ENCODE data around the gene TNS4. TPM values are rescaled to one million over a fixed set of nuclear protein-coding genes. Genes with fewer than 3 reads are reported as not detected.

The TNS4 gene
- total RNA-seq, 2 experiments from 2014 or later, result 4.7 to 5.9 TPM

GRCh38 chr17:40452921-40453378, 48.5 kb downstream of the TNS4 start:
- no peaks in the 10 kb centered on the region for H3K9me3 Mint-ChIP-seq
- no peak overlapping the region for H3K27ac Mint-ChIP-seq
- H3K36me3 Mint-ChIP-seq (ENCODE audit: low read depth), result no peaks in the 10 kb centered on the region
- no peaks in the 10 kb centered on the region for H3K27me3 Mint-ChIP-seq (ENCODE audit: low read depth)
- CTCF ChIA-PET, result no interaction called here
- no peak for DNase-seq
- intact Hi-C loops (cut with micrococcal nuclease), result no loop called here
- H3K4me1 Mint-ChIP-seq (ENCODE audit: low read depth), result peaks cover 10% of the 10 kb centered on the region
- H3K4me3 Mint-ChIP-seq, result no peak overlapping the region

GRCh38 chr17:40452216-40452787, 49.1 kb downstream of the TNS4 start:
- H3K36me3 Mint-ChIP-seq (ENCODE audit: low read depth), result no peaks in the 10 kb centered on the region
- H3K27me3 Mint-ChIP-seq (ENCODE audit: low read depth), result no peaks in the 10 kb centered on the region
- H3K4me3 Mint-ChIP-seq, result no peak overlapping the region
- H3K9me3 Mint-ChIP-seq, result no peaks in the 10 kb centered on the region
- H3K27ac Mint-ChIP-seq, result no peak overlapping the region
- intact Hi-C loops (cut with micrococcal nuclease), result no loop called here
- H3K4me1 Mint-ChIP-seq (ENCODE audit: low read depth), result peaks cover 15% of the 10 kb centered on the region
- peak; percentile 15 for DNase-seq
- CTCF ChIA-PET, result interaction anchor here (0.7 kb wide), 1 partner anchor 171 kb away, joined by 3 read pairs; no protein-coding TSS in a partner anchor

GRCh38 chr17:40451420-40451819, 50.0 kb downstream of the TNS4 start:
- no peak for DNase-seq
- Mint-ChIP-seq H3K4me3 (no peak overlapping the region), H3K27me3 (ENCODE audit: low read depth) (no peaks in the 10 kb centered on the region), H3K27ac (no peak overlapping the region), H3K9me3 (no peaks in the 10 kb centered on the region), H3K36me3 (ENCODE audit: low read depth) (no peaks in the 10 kb centered on the region), H3K4me1 (ENCODE audit: low read depth) (peaks cover 15% of the 10 kb centered on the region)
- intact Hi-C loops (cut with micrococcal nuclease), result no loop called here
- CTCF ChIA-PET, result interaction anchor here (0.6 to 1.7 kb wide), 8 partner anchors 14 to 1245 kb away, joined by 3 to 4 read pairs (median 3); no protein-coding TSS in a partner anchor

- H3K27ac Mint-ChIP-seq, result no peak overlapping the region
- peak; percentile 68 for DNase-seq
- intact Hi-C loops (cut with micrococcal nuclease), result no loop called here
- H3K4me3 Mint-ChIP-seq, result no peak overlapping the region
- H3K27me3 Mint-ChIP-seq (ENCODE audit: low read depth), result no peaks in the 10 kb centered on the region
- no peaks in the 10 kb centered on the region for H3K36me3 Mint-ChIP-seq (ENCODE audit: low read depth)
- H3K9me3 Mint-ChIP-seq, result no peaks in the 10 kb centered on the region
- H3K4me1 Mint-ChIP-seq (ENCODE audit: low read depth), result peaks cover 21% of the 10 kb centered on the region
- CTCF ChIA-PET, result interaction anchor here (0.6 to 7.3 kb wide), 14 partner anchors 10 to 216 kb away, joined by 3 to 47 read pairs (median 3); no protein-coding TSS in a partner anchor
Observed at GRCh38 chr17:40450175-40450574, 51.2 kb downstream of the TNS4 start.

GRCh38 chr17:40448639-40449261, 52.7 kb downstream of the TNS4 start:
- H3K27ac Mint-ChIP-seq, result no peak overlapping the region
- intact Hi-C loops (cut with micrococcal nuclease), result no loop called here
- peaks cover 35% of the 10 kb centered on the region for H3K4me1 Mint-ChIP-seq (ENCODE audit: low read depth)
- no peak for DNase-seq
- no peak overlapping the region for H3K4me3 Mint-ChIP-seq
- CTCF ChIA-PET, result interaction anchor here (0.7 to 7.3 kb wide), 5 partner anchors 28 to 162 kb away, joined by 3 to 47 read pairs (median 8); partner anchors contain the start of gene TOP2A
- no peaks in the 10 kb centered on the region for H3K27me3 Mint-ChIP-seq (ENCODE audit: low read depth)
- H3K36me3 Mint-ChIP-seq (ENCODE audit: low read depth), result no peaks in the 10 kb centered on the region
- no peaks in the 10 kb centered on the region for H3K9me3 Mint-ChIP-seq

GRCh38 chr17:40448213-40448638, 53.2 kb downstream of the TNS4 start:
- H3K4me3 Mint-ChIP-seq, result no peak overlapping the region
- intact Hi-C loops (cut with micrococcal nuclease), result no loop called here
- CTCF ChIA-PET, result interaction anchor here (0.7 to 7.3 kb wide), 6 partner anchors 28 to 162 kb away, joined by 3 to 47 read pairs (median 6); partner anchors contain the start of gene TOP2A
- peak; percentile 38 for DNase-seq
- H3K36me3 Mint-ChIP-seq (ENCODE audit: low read depth), result no peaks in the 10 kb centered on the region
- H3K4me1 Mint-ChIP-seq (ENCODE audit: low read depth), result peaks cover 36% of the 10 kb centered on the region
- H3K27ac Mint-ChIP-seq, result no peak overlapping the region
- H3K27me3 Mint-ChIP-seq (ENCODE audit: low read depth), result no peaks in the 10 kb centered on the region
- H3K9me3 Mint-ChIP-seq, result no peaks in the 10 kb centered on the region

- intact Hi-C loops (cut with micrococcal nuclease), result no loop called here
- DNase-seq, result no peak
- Mint-ChIP-seq H3K4me1 (ENCODE audit: low read depth) (peaks cover 36% of the 10 kb centered on the region), H3K27ac (no peak overlapping the region), H3K9me3 (no peaks in the 10 kb centered on the region), H3K4me3 (no peak overlapping the region), H3K27me3 (ENCODE audit: low read depth) (no peaks in the 10 kb centered on the region), H3K36me3 (ENCODE audit: low read depth) (no peaks in the 10 kb centered on the region)
- CTCF ChIA-PET, result interaction anchor here (0.7 to 7.3 kb wide), 6 partner anchors 21 to 163 kb away, joined by 3 to 47 read pairs (median 6); no protein-coding TSS in a partner anchor
Observed at GRCh38 chr17:40447806-40448205, 53.6 kb downstream of the TNS4 start.

GRCh38 chr17:40447148-40447644, 54.2 kb downstream of the TNS4 start:
- no peak overlapping the region for H3K4me3 Mint-ChIP-seq
- peaks cover 33% of the 10 kb centered on the region for H3K4me1 Mint-ChIP-seq (ENCODE audit: low read depth)
- H3K27me3 Mint-ChIP-seq (ENCODE audit: low read depth), result peaks cover 4% of the 10 kb centered on the region
- intact Hi-C loops (cut with micrococcal nuclease), result no loop called here
- CTCF ChIA-PET, result interaction anchor here (1.1 to 7.3 kb wide), 5 partner anchors 21 to 114 kb away, joined by 3 to 47 read pairs (median 8); no protein-coding TSS in a partner anchor
- H3K36me3 Mint-ChIP-seq (ENCODE audit: low read depth), result no peaks in the 10 kb centered on the region
- H3K9me3 Mint-ChIP-seq, result no peaks in the 10 kb centered on the region
- H3K27ac Mint-ChIP-seq, result no peak overlapping the region
- DNase-seq, result no peak

- DNase-seq, result no peak
- CTCF ChIA-PET, result interaction anchor here (0.6 to 7.3 kb wide), 6 partner anchors 30 to 162 kb away, joined by 3 to 47 read pairs (median 4); no protein-coding TSS in a partner anchor
- H3K27ac Mint-ChIP-seq, result no peak overlapping the region
- intact Hi-C loops (cut with micrococcal nuclease), result loop anchor here (1.0 to 2.0 kb wide), 5 partner anchors 29 to 169 kb away; partner anchors contain the start of gene TOP2A
- peaks cover 30% of the 10 kb centered on the region for H3K4me1 Mint-ChIP-seq (ENCODE audit: low read depth)
- no peak overlapping the region for H3K4me3 Mint-ChIP-seq
- peaks cover 4% of the 10 kb centered on the region for H3K27me3 Mint-ChIP-seq (ENCODE audit: low read depth)
- H3K9me3 Mint-ChIP-seq, result no peaks in the 10 kb centered on the region
- H3K36me3 Mint-ChIP-seq (ENCODE audit: low read depth), result no peaks in the 10 kb centered on the region
Observed at GRCh38 chr17:40445751-40446468, 55.5 kb downstream of the TNS4 start.

GRCh38 chr17:40443988-40444899, 57.2 kb downstream of the TNS4 start:
- intact Hi-C loops (cut with micrococcal nuclease), result loop anchor here (1.0 to 2.0 kb wide), 3 partner anchors 45 to 171 kb away; no protein-coding TSS in a partner anchor
- DNase-seq, result peak; percentile 30
- Mint-ChIP-seq H3K36me3 (ENCODE audit: low read depth) (no peaks in the 10 kb centered on the region), H3K27me3 (ENCODE audit: low read depth) (peaks cover 4% of the 10 kb centered on the region), H3K27ac (peak overlapping the region; percentile 76), H3K4me3 (peak overlapping the region; percentile 78), H3K9me3 (no peaks in the 10 kb centered on the region), H3K4me1 (ENCODE audit: low read depth) (peaks cover 30% of the 10 kb centered on the region)
- CTCF ChIA-PET, result interaction anchor here (0.6 to 7.3 kb wide), 19 partner anchors 10 to 133 kb away, joined by 3 to 47 read pairs (median 5); partner anchors contain the start of gene TOP2A
